NOMO-1 (cell line): ENCODE data around the gene CARD8.
A peak's percentile ranks its signal among the peaks of the same experiment; 100 is the strongest.

Source experiments
- DNase-seq, 2 experiments: peaks; one replicate each; lab custom pipeline; 2025; ENCODE audit not compliant: unreplicated experiment in 2 of 2; lab: John Stamatoyannopoulos, UW

Gene CARD8

GRCh38 chr19:48218997-48219396, 36.7 kb downstream of the CARD8 start:
- DNase-seq = no peak

GRCh38 chr19:48216933-48217332, 38.8 kb downstream of the CARD8 start:
- DNase-seq = no peak

GRCh38 chr19:48213959-48214358, 41.8 kb downstream of the CARD8 start:
- no peak for DNase-seq

GRCh38 chr19:48210005-48210404, 45.7 kb downstream of the CARD8 start:
- no peak for DNase-seq

- DNase-seq = peak; percentile 55 to 81
Measured at GRCh38 chr19:48206397-48207093, 49.2 kb downstream of the CARD8 start.

- DNase-seq = peak; percentile 90 to 94
Measured at GRCh38 chr19:48203794-48204628, 51.7 kb downstream of the CARD8 start.

GRCh38 chr19:48203222-48203793, 52.4 kb downstream of the CARD8 start:
- no peak for DNase-seq

GRCh38 chr19:48196933-48197665, 58.6 kb downstream of the CARD8 start:
- no peak for DNase-seq

GRCh38 chr19:48196321-48196763, 59.4 kb downstream of the CARD8 start:
- no peak for DNase-seq

- DNase-seq = no peak
Measured at GRCh38 chr19:48194844-48195830, 60.6 kb downstream of the CARD8 start.

GRCh38 chr19:48194041-48194843, 61.5 kb downstream of the CARD8 start:
- DNase-seq = no peak

- no peak for DNase-seq
Measured at GRCh38 chr19:48192750-48193149, 63.0 kb downstream of the CARD8 start.

GRCh38 chr19:48190885-48191284, 64.8 kb downstream of the CARD8 start:
- no peak for DNase-seq

- DNase-seq = no peak
Measured at GRCh38 chr19:48190288-48190884, 65.3 kb downstream of the CARD8 start.

GRCh38 chr19:48186541-48186991, 69.1 kb downstream of the CARD8 start:
- DNase-seq = no peak

- DNase-seq = no peak
Measured at GRCh38 chr19:48186015-48186414, 69.7 kb downstream of the CARD8 start.

- DNase-seq = no peak
Measured at GRCh38 chr19:48183356-48183755, 72.4 kb downstream of the CARD8 start.

- DNase-seq = no peak
Measured at GRCh38 chr19:48182434-48182833, 73.3 kb downstream of the CARD8 start.

- DNase-seq = no peak
Measured at GRCh38 chr19:48181505-48181904, 74.2 kb downstream of the CARD8 start.
